Glomerular visceral epithelial cell (primary cell): ENCODE measurements around the gene KCNJ6.
"Not testable (repeated sequence)": the region's sequence is repeated elsewhere in the genome, so short reads cannot be mapped to it uniquely, and the experiment has no call there.

ENCODE experiments used
- DNase-seq: peaks from one replicate; pipeline ENCODE4 v3.0.0-alpha.2; 2016; ENCODE audit errors: extremely low spot score

The KCNJ6 gene

GRCh38 chr21:37647781-37648180 lies 268.5 kb downstream of the KCNJ6 start:
- DNase-seq, result peak; percentile 23

- not testable (repeated sequence) for DNase-seq
Measured at GRCh38 chr21:37646761-37647160, 269.5 kb downstream of the KCNJ6 start.

GRCh38 chr21:37645848-37646247 lies 270.4 kb downstream of the KCNJ6 start:
- no peak for DNase-seq

DNA sequence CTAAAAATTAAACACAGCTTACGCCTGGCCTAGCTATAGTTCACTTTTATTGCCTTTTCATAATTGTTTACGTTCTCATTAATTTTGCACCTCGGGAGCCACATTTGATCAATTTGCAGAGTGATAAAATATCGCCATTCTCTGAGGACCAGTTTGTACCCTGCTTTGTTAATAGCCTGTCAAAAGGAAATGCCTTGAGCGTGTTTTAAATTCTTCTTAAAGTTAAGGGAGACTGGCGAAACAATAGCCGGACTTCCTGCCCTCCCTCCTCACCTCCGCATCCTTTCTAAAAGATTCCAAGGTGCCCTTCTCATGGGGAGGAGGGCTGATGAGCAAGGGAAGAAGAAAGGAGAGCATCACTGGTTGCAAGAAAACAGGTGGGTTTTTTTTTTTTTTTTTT lies 271.6 kb downstream of the KCNJ6 start:
- DNase-seq, result no peak

DNA sequence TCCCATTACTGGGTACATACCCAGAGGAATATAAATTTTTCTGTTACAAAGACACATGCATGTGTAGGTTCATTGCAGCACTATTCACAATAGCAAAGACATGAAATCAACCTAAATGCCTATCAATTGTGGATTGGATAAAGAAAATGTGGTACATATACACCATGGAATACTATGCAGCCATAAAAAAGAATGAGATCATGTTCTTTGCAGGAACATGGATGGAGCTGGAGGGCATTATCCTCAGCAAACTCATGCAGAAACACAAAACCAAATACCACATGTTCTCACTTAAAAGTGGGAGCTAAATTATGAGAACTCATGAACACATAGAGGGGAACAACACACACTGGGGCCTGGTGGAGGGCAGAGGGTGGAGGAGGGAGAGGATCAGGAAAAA lies 272.4 kb downstream of the KCNJ6 start:
- not testable (repeated sequence) for DNase-seq

DNA sequence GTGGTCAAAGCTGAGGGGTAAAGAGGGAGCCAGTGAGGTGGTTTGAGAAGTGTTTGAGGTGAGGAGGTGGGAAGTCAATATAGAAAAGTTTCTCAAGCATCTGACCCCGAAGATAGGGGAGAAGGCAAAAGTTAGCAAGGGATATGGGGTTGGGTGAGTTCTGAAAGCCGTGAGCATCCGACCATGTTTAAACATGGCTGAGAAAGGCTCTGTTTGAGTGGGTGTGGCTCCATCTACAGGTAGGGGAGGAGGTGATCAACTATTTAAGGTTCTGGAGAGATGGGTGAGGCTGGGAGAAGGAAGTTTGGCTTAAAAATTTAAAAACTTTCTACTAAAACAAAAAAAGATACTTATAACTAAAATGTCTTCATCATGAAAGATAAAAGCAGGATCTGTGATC lies 273.8 kb downstream of the KCNJ6 start:
- DNase-seq, result no peak

- no peak for DNase-seq
Measured at GRCh38 chr21:37639756-37640155, 276.5 kb downstream of the KCNJ6 start.

DNA sequence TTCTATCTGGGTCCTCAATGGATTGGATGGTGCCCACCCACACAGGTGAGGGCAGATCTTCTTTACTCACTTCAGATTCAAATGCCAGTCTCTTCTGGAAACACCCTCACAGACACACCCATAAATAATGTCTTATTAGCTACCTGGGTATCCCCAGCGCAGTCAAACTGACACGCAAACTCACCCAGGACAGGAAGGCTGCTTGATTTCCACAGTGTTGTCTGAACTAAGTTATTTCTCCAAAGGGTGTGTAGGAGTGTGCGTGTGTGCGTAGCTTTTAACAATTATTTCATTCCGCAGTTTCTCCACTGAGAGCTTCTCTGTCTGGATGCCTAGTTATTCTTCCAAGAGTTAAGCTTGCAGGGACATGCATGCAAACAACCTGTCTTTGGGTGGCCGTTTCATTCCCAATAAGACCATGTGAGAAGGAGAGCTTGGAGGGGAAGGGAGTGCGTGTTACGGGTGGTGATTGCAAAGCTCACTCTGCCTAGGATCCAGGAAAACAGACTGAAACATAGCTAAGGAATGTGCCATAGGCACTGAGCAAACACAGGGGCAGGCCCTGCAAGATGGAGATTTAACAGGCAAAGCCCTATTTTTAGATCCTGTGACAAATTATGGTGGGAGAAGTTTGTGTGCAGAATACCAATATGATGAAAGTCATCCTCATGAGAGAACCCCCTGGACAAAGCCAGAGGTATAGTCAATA lies 280.0 kb downstream of the KCNJ6 start:
- peak; percentile 58 for DNase-seq

DNA sequence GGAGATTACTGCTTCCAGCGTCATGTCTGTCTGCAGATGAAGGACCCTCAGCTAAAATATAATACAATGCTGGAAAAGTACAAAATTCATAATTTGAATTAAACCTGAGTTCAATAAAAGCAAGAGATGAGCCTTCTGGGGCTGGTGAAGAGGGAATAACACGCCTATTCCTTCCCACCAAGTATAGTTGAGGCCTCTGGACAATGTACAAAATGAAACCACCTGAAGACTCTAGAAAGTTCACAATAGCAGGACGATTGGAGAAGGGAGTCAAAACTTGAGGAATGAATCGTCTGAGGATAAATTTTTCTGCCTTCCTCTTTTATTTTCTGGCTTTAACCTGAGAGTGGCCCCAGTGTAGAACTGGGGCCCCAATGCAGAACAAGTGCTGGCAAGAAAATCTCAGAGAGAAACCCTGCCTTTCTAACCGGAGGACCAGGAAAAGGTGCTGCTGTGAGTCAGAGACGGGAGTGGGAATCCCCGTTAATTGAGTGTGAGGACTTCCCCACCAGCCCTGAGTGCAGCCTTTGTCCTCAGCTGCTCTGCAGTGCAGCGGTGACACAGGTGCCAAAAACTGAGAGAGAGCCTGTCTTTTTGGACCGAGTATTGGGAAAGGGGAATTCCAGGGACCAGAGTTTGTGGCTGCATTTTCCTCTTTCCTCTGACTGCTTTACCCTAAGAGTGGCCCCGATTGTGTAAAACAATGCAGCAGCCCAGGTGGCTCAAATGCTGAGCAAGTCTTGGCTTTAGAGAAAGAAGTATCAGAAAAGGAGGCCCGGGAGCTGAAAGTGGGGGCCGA lies 284.7 kb downstream of the KCNJ6 start:
- DNase-seq, result peak; percentile 40

GRCh38 chr21:37630872-37631271 lies 285.4 kb downstream of the KCNJ6 start:
- DNase-seq, result no peak

GRCh38 chr21:37628362-37628761 lies 287.9 kb downstream of the KCNJ6 start:
- DNase-seq, result no peak

DNA sequence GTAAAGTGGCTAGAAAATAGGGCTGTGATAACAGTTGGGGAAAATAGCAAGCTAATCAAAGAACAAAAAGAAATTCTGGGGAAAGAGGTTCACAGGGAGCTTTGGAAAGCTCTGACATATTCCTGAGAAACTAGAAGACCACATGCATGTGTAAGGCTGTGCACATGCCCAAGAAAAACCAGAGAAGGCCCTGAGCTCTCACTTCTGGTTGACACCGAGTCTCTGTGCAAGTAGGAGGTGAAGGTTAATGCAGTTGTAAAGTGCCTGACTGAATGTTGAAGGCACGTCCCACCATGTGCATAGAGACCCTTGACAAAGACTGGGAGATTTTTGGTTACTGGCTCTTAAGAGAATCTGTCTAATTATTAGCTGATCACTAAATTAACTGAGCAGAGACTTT lies 288.7 kb downstream of the KCNJ6 start:
- no peak for DNase-seq

- no peak for DNase-seq
Measured at GRCh38 chr21:37627074-37627473, 289.2 kb downstream of the KCNJ6 start.

- DNase-seq, result no peak
Measured at GRCh38 chr21:37626320-37626719, 289.9 kb downstream of the KCNJ6 start.

DNA sequence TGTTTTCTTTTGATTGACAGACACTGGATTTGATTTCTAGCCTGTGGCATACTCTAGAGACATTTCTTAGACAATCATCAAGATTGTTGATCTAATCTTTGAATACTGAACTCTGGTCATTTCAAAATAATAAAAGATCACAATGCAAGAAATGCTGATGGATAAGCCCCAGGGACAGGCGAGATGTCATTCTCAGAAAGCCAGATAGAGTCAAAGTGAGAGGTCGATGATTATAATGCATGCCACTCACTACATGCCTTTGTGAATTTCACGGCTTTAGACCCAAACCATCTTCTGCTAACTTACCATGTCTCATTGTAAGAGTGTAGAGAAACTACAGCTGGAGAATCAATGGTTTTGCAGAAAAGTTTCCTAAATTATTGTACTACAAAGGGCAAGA lies 292.6 kb downstream of the KCNJ6 start:
- DNase-seq, result no peak

- DNase-seq, result no peak
Measured at GRCh38 chr21:37623183-37623582, 293.1 kb downstream of the KCNJ6 start.

- no peak for DNase-seq
Measured at GRCh38 chr21:37622755-37623154, 293.5 kb downstream of the KCNJ6 start.

DNA sequence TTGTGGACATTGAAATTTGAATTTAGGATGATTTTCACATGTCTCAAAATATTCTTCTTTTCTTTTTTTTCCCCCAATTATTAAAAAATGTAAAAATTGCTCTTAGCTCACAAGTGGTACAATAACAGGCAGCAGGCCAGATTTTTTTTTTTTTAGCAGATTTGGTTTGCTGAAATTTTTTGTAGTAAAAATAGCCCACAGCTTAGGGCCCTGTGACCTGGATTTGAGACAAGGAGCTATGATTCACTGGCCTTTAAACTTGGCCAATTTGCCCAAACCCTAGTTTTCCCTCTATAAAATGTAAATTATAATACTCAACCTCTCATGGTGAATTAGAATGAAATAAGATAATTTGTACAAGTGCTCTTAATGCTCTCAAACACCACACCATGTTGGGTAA lies 295.9 kb downstream of the KCNJ6 start:
- no peak for DNase-seq

- no peak for DNase-seq
Measured at GRCh38 chr21:37619464-37619974, 296.7 kb downstream of the KCNJ6 start.

- no peak for DNase-seq
Measured at GRCh38 chr21:37618081-37618480, 298.2 kb downstream of the KCNJ6 start.

- no peak for DNase-seq
Measured at GRCh38 chr21:37615962-37616361, 300.3 kb downstream of the KCNJ6 start.

DNA sequence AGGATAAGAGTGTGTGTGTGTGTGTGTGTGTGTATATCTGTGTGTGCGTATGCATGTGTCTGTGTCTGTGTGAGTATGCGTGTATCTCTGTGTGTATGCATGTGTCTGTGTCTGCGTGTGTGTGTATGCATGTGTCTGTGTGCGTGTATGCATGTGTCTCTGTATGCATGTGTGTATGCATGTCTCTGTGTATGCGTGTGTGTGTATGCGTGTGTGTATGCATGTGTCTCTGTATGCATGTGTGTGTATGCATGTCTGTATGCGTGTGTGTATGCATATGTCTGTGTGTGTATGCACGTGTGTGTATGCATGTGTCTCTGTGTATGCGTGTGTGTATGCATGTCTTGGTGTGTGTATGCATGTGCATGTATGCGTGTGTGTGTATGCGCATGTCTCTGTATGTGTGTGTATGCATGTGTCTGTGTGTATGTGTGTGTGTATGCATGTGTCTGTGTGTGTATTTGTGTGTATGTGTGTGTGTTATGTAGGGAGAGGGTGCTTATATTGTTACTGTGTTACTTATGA lies 301.8 kb downstream of the KCNJ6 start:
- DNase-seq, result no peak

GRCh38 chr21:37607081-37607480 lies 309.2 kb downstream of the KCNJ6 start:
- DNase-seq, result no peak
